HG03108 (cell line): Measurements from ENCODE around the gene DPH6.

ENCODE experiments used
- ATAC-seq: cut with Tn5 transposase; IDR thresholded peaks from one replicate; pipeline ENCODE4 v1.9.1; 2021; ENCODE audit warnings: moderate library complexity; ENCODE audit not compliant: unreplicated experiment

The DPH6 gene

DNA sequence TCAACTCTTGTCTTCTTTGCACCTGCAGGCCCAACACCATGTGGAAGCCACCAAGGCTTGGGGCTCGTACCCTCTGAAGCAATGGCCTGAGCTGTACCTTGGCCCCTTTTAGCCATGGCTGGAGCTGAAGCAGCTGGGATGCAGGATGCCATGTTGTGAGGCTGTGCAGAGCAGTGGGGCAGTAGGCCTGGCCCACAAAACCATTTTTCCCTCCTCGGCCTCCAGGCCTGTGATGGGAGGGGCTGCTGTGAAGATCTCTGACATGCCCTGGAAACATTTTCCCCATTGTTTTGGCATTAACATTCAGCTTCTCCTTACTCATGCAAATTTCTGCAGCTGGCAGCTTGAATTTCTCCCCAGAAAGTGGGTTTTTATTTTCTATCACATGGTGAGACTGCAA is 58.5 kb downstream of the DPH6 start:
- no peak for ATAC-seq

DNA sequence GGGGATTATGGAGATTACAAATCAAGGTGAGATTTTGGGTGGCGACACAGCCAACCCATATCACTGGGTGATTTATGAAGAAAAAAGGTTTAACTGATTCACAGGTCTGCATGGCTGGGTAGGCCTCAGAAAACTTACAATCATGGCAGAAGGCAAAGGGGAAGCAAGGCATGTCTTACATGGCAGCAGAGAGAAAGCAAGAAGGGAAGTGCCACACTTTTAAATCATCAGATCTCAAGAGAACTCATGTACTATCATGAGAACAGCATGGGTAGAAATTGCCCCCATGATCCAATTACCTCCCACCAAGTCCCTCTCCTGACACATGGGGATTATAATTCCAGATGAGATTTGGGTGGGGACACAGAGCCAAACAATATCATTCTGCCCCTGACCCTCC is 59.7 kb downstream of the DPH6 start:
- no peak for ATAC-seq

DNA sequence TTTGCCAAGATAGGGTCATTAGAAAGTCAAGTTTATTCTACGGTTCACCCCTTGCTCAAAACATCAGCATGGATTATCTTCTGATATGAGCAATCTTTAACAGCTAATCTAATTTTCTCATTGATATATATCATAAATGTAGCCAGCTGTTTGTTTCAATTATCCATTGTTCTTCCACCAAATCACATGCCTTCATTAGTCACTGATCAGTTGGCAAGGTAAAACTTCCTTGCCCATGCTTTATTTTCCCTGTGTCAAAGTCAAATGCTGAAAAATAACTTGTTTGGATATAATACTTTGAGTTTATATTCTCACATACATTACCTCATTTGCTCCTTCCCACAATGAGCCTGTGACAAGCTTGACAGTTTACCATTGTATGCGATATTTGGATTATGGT is 60.6 kb downstream of the DPH6 start:
- no peak for ATAC-seq

DNA sequence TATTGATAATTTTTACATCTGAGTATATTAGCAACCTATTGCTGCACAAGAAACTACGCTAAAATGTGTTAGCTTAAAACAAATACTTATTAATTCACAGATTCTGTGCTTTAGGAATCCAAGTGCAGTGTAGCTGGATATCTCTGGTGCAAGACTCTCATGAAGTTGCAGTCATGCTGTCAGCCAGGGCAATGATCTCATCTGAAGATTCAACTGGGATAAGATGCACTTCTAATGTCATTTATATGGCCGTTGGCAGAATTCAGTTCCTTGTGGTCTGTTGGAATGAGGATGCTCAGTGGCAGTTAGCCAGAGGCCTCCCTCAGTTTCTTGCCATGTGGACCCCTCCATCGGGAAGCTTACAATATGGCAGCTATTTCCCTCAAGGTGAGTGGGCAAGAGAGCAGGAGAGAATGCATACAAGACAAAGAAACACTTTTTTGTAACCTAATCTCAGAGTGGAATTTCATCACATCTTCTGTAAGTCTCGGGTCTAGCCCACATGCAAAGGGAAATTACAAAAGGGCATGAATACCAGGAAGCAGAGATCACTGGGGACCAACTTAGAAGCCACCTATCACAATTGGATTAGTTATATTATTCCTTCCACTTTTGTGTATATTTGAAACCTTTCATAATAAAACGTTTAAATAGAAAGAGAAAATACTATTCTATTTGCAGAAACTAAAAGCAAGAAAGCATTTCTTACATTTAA is 61.6 kb downstream of the DPH6 start:
- ATAC-seq = no peak

DNA sequence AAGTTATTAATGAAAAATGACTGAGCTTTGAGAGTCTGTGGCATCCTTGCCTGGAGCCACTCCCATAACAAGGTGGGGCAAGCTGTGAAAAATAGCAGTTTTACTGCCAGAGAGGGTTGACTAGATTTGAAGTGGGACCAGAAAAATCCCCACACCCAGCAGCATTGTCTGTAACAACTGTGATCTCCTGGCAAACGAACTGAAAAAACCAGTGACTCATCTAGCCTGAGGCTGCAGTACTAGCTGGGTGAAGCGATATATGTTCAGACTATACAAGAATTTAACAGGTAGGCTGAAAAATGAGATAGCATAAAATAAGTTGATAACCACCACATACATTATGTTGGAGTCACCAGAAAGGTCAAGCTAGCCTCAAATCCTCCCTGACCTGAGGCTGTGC is 64.0 kb downstream of the DPH6 start:
- no peak for ATAC-seq

DNA sequence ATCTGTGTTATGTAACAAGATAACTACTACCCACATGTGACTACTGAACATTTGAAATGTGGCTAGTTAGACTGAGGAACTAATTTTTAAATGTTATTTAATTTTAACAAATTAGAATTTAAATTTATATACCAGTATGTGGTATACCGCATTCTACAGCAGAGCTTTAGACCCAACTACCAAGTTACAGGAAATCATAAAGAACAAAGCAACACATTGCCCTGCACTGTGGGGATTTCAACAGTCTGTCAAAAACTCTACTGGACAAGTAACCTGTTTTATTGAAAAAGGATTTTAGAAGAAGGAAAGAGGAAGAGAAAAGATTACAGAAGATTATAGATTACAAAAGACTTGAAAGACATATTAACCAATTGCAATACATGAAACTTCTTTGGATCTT is 64.9 kb downstream of the DPH6 start:
- no peak for ATAC-seq

DNA sequence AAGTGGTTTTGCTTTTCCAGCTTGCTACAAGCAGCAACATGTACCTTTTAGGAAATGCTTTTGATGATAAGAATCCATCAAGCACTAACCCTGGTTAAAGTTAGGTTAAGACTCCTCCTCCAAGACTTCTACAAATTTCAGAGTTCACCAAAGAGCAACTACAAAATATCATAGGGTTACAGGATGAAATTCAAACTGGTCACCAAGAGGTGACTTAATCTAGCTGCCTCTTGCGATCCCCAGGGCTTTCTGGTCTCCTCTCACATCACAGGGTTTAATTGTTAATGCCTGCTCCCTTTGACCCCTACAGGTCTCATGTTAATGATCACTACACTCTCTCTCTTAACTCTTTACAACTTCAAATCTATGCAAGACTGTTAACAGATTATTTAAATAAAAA is 66.5 kb downstream of the DPH6 start:
- ATAC-seq = no peak

DNA sequence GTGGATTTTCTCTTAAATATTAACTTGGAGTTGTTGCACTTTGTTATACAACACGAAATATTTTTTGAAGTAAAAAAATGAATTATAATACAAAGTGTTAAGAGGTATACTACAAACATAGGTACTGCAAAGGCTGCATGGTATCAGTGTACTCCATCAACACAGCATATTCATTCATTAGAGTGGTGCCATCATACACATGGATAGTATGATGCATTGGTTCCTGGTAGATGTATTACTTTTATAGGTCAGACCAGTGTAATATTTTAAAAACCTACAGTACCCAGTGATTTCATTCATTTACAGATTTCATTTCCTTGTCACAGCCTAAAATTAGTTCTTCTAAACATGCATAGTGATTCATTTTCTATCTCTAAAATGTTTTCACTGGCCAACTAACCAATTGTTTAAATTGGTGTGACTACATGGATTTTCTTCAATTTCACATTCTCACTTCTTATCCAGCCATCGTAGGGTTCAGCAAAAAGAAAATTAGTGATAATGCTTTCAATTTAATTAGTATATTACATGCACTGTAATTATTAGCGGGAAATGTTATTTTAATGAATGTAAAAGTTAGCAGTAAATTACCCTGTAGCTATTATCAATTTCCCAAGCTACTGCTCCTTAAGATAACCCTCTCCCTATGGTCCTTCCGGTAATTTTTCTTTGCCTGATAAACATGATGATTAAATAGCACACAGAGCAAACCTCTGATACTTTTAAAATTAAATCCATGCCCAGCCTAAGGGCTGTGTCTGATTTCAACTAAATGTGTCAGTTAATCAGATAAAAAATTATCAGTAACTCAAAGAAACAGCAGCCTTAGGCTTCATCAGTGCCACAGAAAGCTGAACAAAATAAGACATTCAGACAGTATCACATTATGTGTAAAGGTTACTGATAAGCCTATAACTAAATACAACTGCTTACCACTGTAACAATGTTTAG is 68.4 kb downstream of the DPH6 start:
- ATAC-seq = no peak

DNA sequence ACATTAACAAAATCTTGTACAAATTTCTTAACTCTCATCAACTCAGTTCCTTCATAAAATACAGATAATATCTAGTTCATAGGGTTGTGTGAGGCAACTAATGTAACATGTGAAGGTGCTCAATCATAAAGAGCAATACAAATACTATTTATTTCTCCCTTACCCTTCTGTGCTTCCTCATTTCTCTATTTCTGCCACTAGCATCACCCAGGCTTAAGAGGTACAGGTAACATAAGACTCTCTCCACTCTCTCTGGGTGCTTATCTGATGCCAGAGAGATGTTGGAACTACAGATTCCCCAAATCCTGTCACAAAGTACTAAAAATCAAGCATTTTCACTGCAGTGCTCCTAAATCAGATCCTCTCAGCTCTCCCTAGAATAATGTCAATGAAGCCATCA is 74.9 kb downstream of the DPH6 start:
- ATAC-seq = no peak

DNA sequence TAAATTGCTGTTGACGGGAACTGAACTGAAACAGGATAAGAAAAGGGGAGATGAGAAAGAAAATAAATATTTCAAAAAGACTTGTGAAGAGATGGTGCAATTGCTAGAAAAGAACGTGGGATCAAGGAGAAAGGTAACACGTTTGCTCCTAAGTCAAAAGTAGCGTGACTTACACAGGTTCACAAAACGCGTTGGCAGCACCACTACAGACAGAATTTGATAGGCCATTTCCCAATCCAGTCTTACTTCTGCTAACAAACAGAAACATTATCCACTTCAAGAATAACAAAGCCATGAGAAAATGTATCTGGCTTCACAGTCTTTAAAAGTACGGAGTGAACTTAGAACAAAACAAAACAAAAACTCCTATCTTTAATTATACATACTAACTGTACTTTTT is 75.5 kb downstream of the DPH6 start:
- ATAC-seq = no peak

DNA sequence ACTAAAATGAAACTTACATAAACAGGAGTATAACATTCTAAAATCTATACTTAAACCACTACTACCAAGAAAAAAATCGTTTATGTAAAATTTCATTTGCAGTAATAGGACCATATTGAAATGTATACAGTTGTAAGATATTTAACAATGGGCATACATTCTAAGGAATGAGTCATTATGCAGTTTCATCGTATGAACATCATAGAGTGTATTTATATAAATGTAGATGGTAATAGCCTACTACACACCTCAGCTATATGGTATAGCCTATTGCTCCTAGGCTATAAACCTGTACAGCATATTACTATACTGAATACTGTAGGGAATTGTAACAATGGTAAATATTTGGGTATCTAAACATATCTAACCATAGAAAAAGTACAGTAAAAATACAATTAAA is 79.5 kb downstream of the DPH6 start:
- ATAC-seq = no peak

DNA sequence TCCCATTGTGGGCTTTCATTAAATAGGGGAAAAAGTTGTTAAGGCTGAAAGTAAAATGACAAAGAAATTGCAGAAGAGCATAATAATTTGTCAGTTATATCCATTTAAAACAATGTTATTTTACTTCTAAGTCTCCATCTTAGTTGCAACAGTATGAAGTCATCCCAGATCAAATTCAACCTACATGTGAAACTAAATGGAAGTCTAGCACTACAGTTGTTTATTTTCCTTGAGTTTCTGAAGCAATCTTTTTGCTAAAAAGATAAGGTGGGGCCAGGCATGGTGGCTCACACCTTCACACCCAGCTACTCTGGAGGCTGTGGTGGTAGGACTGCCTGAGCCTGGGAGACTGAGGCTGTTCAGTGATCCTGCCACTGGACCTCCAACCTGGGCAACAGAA is 80.2 kb downstream of the DPH6 start:
- ATAC-seq = no peak

DNA sequence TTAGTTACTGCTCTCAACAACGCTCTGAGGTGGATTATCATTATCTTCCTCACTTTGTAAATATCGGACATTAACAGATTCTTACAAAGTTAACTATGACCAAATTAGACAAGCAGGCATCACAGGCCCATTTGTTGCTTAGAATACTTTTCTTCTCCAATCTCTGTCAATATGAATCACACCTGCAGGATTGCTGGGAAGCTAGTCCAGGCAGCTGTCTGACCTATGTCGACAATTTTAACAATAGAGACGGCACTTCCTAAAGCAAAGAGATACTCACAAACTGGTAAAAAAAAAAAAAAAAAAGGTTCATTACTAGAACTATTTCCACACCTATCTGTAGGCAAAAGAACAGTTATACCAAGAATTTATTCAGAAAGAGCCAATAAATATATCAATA is 85.3 kb downstream of the DPH6 start:
- no peak for ATAC-seq

DNA sequence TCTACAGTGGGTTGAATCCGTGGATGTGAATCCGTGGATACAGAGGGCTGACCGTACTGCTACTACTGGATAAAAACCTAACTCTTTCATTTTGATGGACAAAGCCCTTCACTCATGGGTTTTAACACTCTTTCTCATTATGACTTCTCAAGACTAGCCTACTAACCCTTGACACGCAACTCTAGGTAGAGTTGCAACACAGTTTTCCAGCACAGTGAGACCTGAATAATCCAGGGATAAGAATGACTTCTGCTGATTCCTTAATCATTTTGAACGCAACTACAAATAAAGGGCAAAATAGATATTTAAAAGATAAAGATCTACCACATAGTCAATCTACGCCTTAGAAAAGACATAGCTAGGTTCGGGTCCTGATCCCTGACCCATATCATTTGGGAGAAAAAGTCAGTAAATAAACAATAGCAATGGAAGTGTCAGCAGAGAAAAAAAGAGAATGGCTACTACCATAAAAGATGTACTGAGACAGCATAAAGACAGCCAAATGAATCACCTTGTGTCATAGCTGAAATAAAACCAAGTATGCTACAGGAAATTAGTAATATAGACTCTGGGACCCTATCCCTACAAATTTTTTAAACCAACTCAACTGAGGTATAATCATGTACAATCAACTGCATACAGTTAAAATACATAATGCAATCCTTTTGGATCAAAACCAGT is 87.6 kb downstream of the DPH6 start:
- no peak for ATAC-seq

DNA sequence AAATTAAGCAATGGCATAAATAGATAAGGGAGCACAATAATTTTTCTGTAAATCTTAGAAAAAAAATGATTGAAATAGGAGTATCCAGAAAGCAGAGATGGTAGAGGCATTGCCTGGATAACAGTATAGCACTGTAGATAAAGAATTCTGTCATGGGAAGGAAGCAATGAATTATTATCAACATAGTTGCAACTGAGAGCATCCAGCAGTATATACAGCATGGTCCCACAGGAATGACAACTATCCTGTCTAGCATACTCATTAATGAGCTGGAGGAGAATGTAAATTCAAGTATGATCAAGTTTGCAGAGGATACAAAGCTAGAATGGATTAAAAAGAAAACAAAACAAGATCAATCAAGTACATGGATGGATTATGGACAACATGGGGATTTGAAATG is 90.8 kb downstream of the DPH6 start:
- ATAC-seq = no peak

DNA sequence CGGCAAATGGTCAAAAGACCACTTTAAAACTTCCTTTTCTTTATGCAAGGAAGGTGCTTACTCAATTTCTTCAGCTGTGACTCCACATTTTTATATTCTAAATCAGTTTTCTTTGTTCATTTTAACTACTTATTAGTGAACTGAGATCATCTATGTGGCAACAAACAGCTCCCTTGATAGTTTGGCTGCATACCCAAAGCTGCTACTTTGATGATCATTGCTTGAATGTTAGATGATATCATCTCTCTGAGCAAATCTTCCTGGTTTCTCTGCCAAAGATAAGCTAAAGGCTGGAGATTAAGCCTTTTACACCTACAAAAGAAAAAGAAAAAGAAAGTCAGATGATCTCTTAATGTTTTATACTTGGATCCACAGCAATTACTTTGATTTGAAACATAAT is 95.5 kb downstream of the DPH6 start:
- no peak for ATAC-seq

DNA sequence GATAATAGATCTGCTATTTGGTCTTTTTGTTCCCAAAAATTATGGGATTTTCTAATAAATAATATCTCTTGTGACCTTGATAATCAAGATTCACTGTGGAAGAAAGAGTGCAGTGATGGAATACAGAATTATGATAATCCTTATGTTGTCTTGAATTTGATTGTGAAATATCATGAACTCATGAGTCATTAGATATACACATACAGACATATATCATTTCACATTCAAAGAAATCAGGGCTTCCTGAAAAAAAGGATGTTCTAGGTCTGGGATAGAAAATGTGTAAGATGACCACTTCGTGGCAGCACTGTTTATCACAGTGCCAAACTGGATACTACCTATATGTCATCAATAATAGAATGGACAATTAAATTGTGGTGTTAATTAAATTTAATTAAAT is 97.7 kb downstream of the DPH6 start:
- ATAC-seq = no peak

DNA sequence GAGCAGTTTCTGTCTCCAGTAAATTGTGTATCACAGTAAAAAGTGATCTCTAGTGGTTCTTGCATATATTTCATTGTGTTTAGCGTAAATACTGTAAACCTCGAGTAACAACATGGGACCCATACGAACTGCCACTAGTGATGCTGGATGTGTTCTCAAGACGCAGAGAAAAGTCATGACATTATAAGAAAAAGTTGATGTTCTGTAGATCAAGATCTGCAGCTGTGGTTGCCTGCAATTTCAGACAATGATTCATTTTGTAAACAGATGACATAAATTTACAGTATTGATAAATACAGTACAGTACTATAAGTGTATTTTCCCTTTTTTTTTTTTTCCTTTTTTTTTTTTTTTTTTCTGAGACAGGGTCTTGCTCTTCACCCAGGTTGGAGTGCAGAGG is 100.1 kb downstream of the DPH6 start:
- no peak for ATAC-seq

DNA sequence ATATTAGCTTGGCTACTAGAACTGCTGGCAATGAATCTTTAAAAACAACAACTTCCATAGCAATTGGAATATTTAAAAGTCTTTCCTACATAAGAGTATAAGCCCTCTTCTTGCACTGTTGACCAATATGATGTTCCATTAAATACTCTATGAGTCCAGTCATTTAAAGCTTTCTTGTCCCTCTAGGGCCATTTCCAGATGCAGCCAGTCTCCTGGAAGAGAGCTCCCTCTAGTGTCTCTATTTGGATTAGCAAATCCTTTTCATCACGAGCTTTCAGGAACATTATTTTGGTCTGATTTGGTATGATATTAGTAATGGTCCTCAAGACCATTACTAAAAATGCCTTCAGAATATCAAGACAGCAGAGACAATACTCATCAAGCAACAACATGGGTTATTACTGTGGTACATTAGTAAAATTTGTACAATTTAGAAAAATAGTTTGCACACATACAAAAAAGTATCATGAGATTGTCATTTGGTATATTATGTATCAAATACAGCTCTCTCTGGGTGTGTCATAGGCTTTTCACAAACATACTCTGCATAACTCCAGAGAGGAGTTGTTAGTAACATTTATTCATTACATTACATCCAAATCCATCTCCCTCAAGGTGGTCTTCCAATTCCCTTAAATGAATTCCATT is 101.3 kb downstream of the DPH6 start:
- no peak for ATAC-seq

DNA sequence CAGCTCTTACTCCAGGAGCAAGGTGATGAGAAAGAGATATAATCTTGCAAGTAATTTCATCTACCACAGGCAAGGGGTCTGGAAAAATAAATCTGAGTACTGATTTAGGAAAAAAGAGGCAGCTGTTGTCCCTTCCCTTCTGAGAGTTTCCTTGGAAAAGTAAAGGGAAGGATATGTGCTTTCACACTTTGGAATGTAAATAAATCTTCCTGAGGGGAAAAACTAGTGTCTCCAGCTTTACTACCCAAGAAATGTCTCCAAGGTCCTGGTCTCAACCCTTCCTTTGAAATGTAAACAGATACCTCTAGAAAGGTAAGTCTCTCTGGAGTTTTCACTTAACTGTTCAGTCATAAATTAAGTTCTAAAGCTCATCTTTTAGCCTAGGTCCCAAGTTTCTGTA is 102.6 kb downstream of the DPH6 start:
- ATAC-seq = no peak

DNA sequence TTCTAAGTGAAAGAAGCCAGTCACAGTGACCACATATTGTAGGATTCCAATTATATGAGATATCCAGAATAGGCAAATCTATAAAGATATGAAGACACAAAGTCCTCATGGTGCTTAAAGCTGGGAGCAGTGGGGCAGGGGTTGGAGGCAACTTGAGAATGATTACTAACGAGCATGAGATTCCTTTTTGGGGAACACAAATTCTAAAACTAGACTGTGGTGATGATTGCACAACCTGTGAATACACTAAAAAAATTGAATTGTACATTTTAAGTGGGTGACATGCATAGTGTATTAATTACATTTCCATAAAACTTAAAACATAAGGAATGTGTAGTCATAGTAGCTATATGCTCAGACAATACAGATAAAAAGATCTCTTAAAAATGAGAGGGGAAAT is 103.2 kb downstream of the DPH6 start:
- ATAC-seq = no peak
